ENCODE results near the gene ITGA1. TPM values are rescaled to one million over a fixed set of nuclear protein-coding genes. Genes with fewer than 3 reads are reported as not detected.

Gene ITGA1
- total RNA-seq, 1 experiment from 2014 or later = 1.6 TPM

- H3K4me1 ChIP-seq (ENCODE audit: control insufficient read depth, insufficient read depth, low read length) = no peaks in the 10 kb centered on the region
- H3K27me3 ChIP-seq (ENCODE audit: control insufficient read depth, insufficient read depth, low read length) = no peaks in the 10 kb centered on the region; the same call in 1 of the 2 replicates
- H3K27ac ChIP-seq (ENCODE audit: low read length) = no peak overlapping the region
- BruUV-seq (replicated peaks) = no TSS peak
- no peak for ATAC-seq
- in situ Hi-C loops (cut with HindIII; ENCODE audit: low pct_unique_long_range_greater_than_20kb, low sequenced_read_pairs) = no loop called here
- TF ChIP-seq SIN3A (IDR thresholded peaks at IDR 0.05; ENCODE audit: borderline replicate concordance, insufficient read depth, low read depth, low read length) = no peak
- no peak for TF ChIP-seq REST (IDR thresholded peaks at IDR 0.05; ENCODE audit: insufficient read depth in 1 of 2, low read depth in 2 of 2, low read length in 1 of 2)
- no peak for TF ChIP-seq POLR2AphosphoS5 (IDR thresholded peaks at IDR 0.05; ENCODE audit: low read depth, low read length)
- POLR2A ChIA-PET = no interaction called here
- no peaks in the 10 kb centered on the region for H3K36me3 ChIP-seq (ENCODE audit: control insufficient read depth, insufficient read depth, low read length)
- H3K4me3 ChIP-seq (ENCODE audit: low read depth in 2 of 2, low read length in 2 of 2) = no peak overlapping the region
- no peaks in the 10 kb centered on the region for H3K9me3 ChIP-seq (ENCODE audit: control insufficient read depth, insufficient read depth, low read depth, low read length)
- intact Hi-C loops (cut with micrococcal nuclease; ENCODE audit: unreplicated experiment) = no loop called here
- CTCF ChIA-PET = no interaction called here
- DNase-seq (ENCODE audit: low read depth, low spot score) = no peak
Measured at GRCh38 chr5:52831786-52832511, 44.2 kb downstream of the ITGA1 start.

GRCh38 chr5:52834320-52834719 is 46.6 kb downstream of the ITGA1 start:
- CTCF ChIA-PET = no interaction called here
- Histone ChIP-seq H3K4me1 (ENCODE audit: control insufficient read depth, insufficient read depth, low read length) (no peaks in the 10 kb centered on the region), H3K4me3 (ENCODE audit: low read depth in 2 of 2, low read length in 2 of 2) (no peak overlapping the region), H3K36me3 (ENCODE audit: control insufficient read depth, insufficient read depth, low read length) (no peaks in the 10 kb centered on the region), H3K27ac (ENCODE audit: low read length) (no peak overlapping the region), H3K27me3 (ENCODE audit: control insufficient read depth, insufficient read depth, low read length) (no peaks in the 10 kb centered on the region; the same call in 1 of the 2 replicates), H3K9me3 (ENCODE audit: control insufficient read depth, insufficient read depth, low read depth, low read length) (no peaks in the 10 kb centered on the region)
- POLR2A ChIA-PET = no interaction called here
- DNase-seq (ENCODE audit: low read depth, low spot score) = no peak
- intact Hi-C loops (cut with micrococcal nuclease; ENCODE audit: unreplicated experiment) = no loop called here
- TF ChIP-seq CTCF (IDR thresholded peaks at IDR 0.05) = no peak
- TF ChIP-seq REST (IDR thresholded peaks at IDR 0.05; ENCODE audit: insufficient read depth in 1 of 2, low read depth in 2 of 2, low read length in 1 of 2) = no peak
- TF ChIP-seq TCF7L2 (IDR thresholded peaks at IDR 0.05; ENCODE audit: low read depth, low read length) = no peak
- TF ChIP-seq POLR2AphosphoS5 (IDR thresholded peaks at IDR 0.05; ENCODE audit: low read depth, low read length) = no peak
- no peak for TF ChIP-seq SIN3A (IDR thresholded peaks at IDR 0.05; ENCODE audit: borderline replicate concordance, insufficient read depth, low read depth, low read length)
- in situ Hi-C loops (cut with HindIII; ENCODE audit: low pct_unique_long_range_greater_than_20kb, low sequenced_read_pairs) = no loop called here
- no peak for ATAC-seq
- BruUV-seq (replicated peaks) = no TSS peak

Measured in Panc1 (cell line).